H1 (cell line): ENCODE measurements around the gene EEF1G. TPM values are rescaled to one million over a fixed set of nuclear protein-coding genes. Genes with fewer than 3 reads are reported as not detected.

Experiments used
- CTCF ChIA-PET: fragments of 300-600 bp; sonication (Branson Sonifier 250); formaldehyde crosslinking; loops from one replicate; lab custom pipeline; 2021; ENCODE audit not compliant: partially characterized antibody; lab: Charles Lee
- POLR2A ChIA-PET: fragments of 300-600 bp; sonication (Branson Sonifier 250); formaldehyde crosslinking; loops from one replicate; lab custom pipeline; 2021; ENCODE audit warnings: inconsistent platforms; ENCODE audit not compliant: partially characterized antibody; lab: Charles Lee
- DNase-seq, 2 experiments: peaks; one replicate each; pipeline versions ENCODE4 v3.0.0 to v3.0.0-alpha.2; 2010 to 2022; ENCODE audit warnings: low spot score in 2 of 2, low read depth in 1 of 2, mixed read lengths in 1 of 2
- FAIRE-seq: peaks from 2 replicates; lab custom pipeline; 2011; peaks lifted over from hg19 to GRCh38; lab: Jason Lieb, UNC
- H2AFZ ChIP-seq: 2 replicates; pipeline ENCODE4 v1.8.1; 2012; ENCODE audit warnings: low read length, inconsistent platforms
- H2AK5ac ChIP-seq: 2 replicates; pipeline ENCODE4 v1.6.1; 2013; ENCODE audit warnings: low read depth, low read length
- H2BK120ac ChIP-seq: replicated peaks from 2 replicates; pipeline ENCODE3; 2013; ENCODE audit warnings: low read depth, low read length, inconsistent platforms
- H2BK12ac ChIP-seq: 2 replicates; pipeline ENCODE4 v1.6.1; 2013; ENCODE audit warnings: low read depth, low read length
- H2BK15ac ChIP-seq: 2 replicates; pipeline ENCODE4 v1.6.1; 2013; ENCODE audit warnings: low read length
- H2BK20ac ChIP-seq: 2 replicates; pipeline ENCODE4 v1.6.1; 2013; ENCODE audit warnings: low read length
- H2BK5ac ChIP-seq: 2 replicates; pipeline ENCODE4 v1.6.1; 2013; ENCODE audit warnings: low read depth, low read length
- H3K14ac ChIP-seq: 2 replicates; pipeline ENCODE4 v1.6.1; 2013; ENCODE audit warnings: inconsistent platforms; ENCODE audit not compliant: insufficient read length
- H3K18ac ChIP-seq: 2 replicates; pipeline ENCODE4 v1.6.1; 2013; ENCODE audit warnings: low read length; ENCODE audit errors: extremely low read depth
- H3K23ac ChIP-seq: 2 replicates; pipeline ENCODE4 v1.6.1; 2013; ENCODE audit warnings: inconsistent platforms; ENCODE audit not compliant: insufficient read length
- H3K23me2 ChIP-seq: 2 replicates; pipeline ENCODE4 v1.6.1; 2013; ENCODE audit warnings: low read depth, low read length
- H3K27ac ChIP-seq: 2 replicates; pipeline ENCODE4 v1.6.1; 2011; ENCODE audit warnings: low read depth, low read length, inconsistent platforms
- H3K27me3 ChIP-seq, 4 experiments: replicated peaks in 1 of 4; 1 replicate in 1 of 4; 2 replicates in 3 of 4; pipeline versions ENCODE4 v1.6.1 to v1.8.1; 2011 to 2013; ENCODE audit warnings: low read length in 3 of 4, mild to moderate bottlenecking in 3 of 4, inconsistent platforms in 2 of 4, mixed read lengths in 2 of 4, moderate library complexity in 1 of 4; ENCODE audit not compliant: control insufficient read depth in 3 of 4, insufficient read depth in 3 of 4; ENCODE audit errors: extremely low read depth in 1 of 4
- H3K36me3 ChIP-seq, 4 experiments: 2 replicates each; pipeline versions ENCODE4 v1.6.1 to v1.8.1; 2011 to 2013; ENCODE audit warnings: mild to moderate bottlenecking in 4 of 4, low read length in 3 of 4, moderate library complexity in 2 of 4, control low read depth in 1 of 4, inconsistent platforms in 1 of 4; ENCODE audit not compliant: insufficient read depth in 4 of 4, control insufficient read depth in 2 of 4
- H3K4ac ChIP-seq: replicated peaks from 2 replicates; pipeline ENCODE3; 2013; ENCODE audit warnings: low read length, low read depth, mixed read lengths, inconsistent platforms; ENCODE audit not compliant: insufficient read length
- H3K4me1 ChIP-seq, 4 experiments: replicated peaks in 1 of 4; 1 replicate in 1 of 4; 2 replicates in 3 of 4; pipeline versions ENCODE4 v1.6.1 to v1.8.1; 2011 to 2013; ENCODE audit warnings: low read length in 3 of 4, inconsistent platforms in 2 of 4, mixed read lengths in 1 of 4; ENCODE audit not compliant: insufficient read depth in 4 of 4, control insufficient read depth in 3 of 4
- H3K4me2 ChIP-seq, 2 experiments: 2 replicates each; pipeline versions ENCODE4 v1.6.1 to v1.8.1; 2011 to 2013; ENCODE audit warnings: low read depth in 2 of 2, low read length in 2 of 2, control low read depth in 1 of 2, inconsistent platforms in 1 of 2, mild to moderate bottlenecking in 1 of 2; ENCODE audit not compliant: insufficient read depth in 1 of 2
- H3K4me3 ChIP-seq, 4 experiments: fragments of 200-600, 300-600 bp in 1 of 4; sonication (generic), shearing (Covaris generic), sonication (Bioruptor Twin) in 1 of 4; 2 replicates each; pipeline versions ENCODE4 v1.5.1 to v1.8.1; 2011 to 2016; ENCODE audit warnings: low read length in 4 of 4, low read depth in 3 of 4, control low read depth in 2 of 4, inconsistent platforms in 2 of 4, mild to moderate bottlenecking in 2 of 4, mixed read lengths in 1 of 4, moderate library complexity in 1 of 4; ENCODE audit not compliant: insufficient read depth in 2 of 4; ENCODE audit errors: extremely low read depth in 1 of 4
- H3K56ac ChIP-seq: replicated peaks from 2 replicates; pipeline ENCODE3; 2013; ENCODE audit warnings: low read depth, mild to moderate bottlenecking, mixed read lengths, low read length, inconsistent platforms; ENCODE audit not compliant: insufficient read length
- H3K79me1 ChIP-seq: 2 replicates; pipeline ENCODE4 v1.6.1; 2013; ENCODE audit warnings: low read depth, low read length, control low read depth
- H3K79me2 ChIP-seq, 2 experiments: 2 replicates each; pipeline versions ENCODE4 v1.6.1 to v1.8.1; 2012 to 2013; ENCODE audit warnings: low read length in 2 of 2, mild to moderate bottlenecking in 2 of 2, inconsistent platforms in 1 of 2; ENCODE audit not compliant: insufficient read depth in 2 of 2, control insufficient read depth in 1 of 2
- H3K9ac ChIP-seq, 4 experiments: replicated peaks in 1 of 4; 1 replicate in 1 of 4; 2 replicates in 3 of 4; pipeline versions ENCODE4 v1.6.1 to v1.8.1; 2011 to 2013; ENCODE audit warnings: low read depth in 3 of 4, low read length in 3 of 4, control low read depth in 2 of 4, mild to moderate bottlenecking in 2 of 4, moderate library complexity in 2 of 4, inconsistent platforms in 1 of 4; ENCODE audit errors: extremely low read depth in 1 of 4
- H3K9me3 ChIP-seq, 2 experiments: 2 replicates each; pipeline versions ENCODE4 v1.6.1 to v1.8.1; 2012 to 2013; ENCODE audit warnings: mild to moderate bottlenecking in 2 of 2, moderate library complexity in 2 of 2, control low read depth in 1 of 2, inconsistent platforms in 1 of 2, low read depth in 1 of 2, low read length in 1 of 2, mixed read lengths in 1 of 2; ENCODE audit not compliant: insufficient read depth in 2 of 2
- H4K20me1 ChIP-seq, 2 experiments: replicated peaks in 1 of 2; 2 replicates each; pipeline versions ENCODE3 to v1.8.1; 2011 to 2013; ENCODE audit warnings: inconsistent platforms in 2 of 2, low read length in 2 of 2, mild to moderate bottlenecking in 1 of 2; ENCODE audit not compliant: insufficient read depth in 2 of 2, control insufficient read depth in 1 of 2
- H4K5ac ChIP-seq: 2 replicates; pipeline ENCODE4 v1.6.1; 2013; ENCODE audit warnings: low read length, low read depth, mixed read lengths, inconsistent platforms; ENCODE audit not compliant: insufficient read length
- H4K8ac ChIP-seq: 2 replicates; pipeline ENCODE4 v1.8.0; 2013; ENCODE audit warnings: mild to moderate bottlenecking, moderate library complexity, low read length, inconsistent platforms; ENCODE audit not compliant: insufficient read depth; ENCODE audit errors: extremely low read depth
- H4K91ac ChIP-seq: replicated peaks from 2 replicates; pipeline ENCODE3; 2013; ENCODE audit warnings: low read length, mixed read lengths, inconsistent platforms; ENCODE audit not compliant: insufficient read length
- CEBPB ChIP-seq: IDR thresholded peaks from 2 replicates; pipeline ENCODE4 v1.6.1; 2012; ENCODE audit warnings: low read depth, low read length
- CHD2 ChIP-seq: IDR thresholded peaks from 2 replicates; pipeline ENCODE4 v1.6.1; 2012; ENCODE audit warnings: low read length, improper control_type of control experiment
- EGR1 ChIP-seq: IDR thresholded peaks from 2 replicates; pipeline ENCODE4 v1.6.1; 2011; ENCODE audit warnings: low read depth, low read length, borderline replicate concordance
- KDM5A ChIP-seq: fragments of 200-600 bp; IDR thresholded peaks from 2 replicates; pipeline ENCODE4 v1.7.1; 2012; ENCODE audit warnings: mild to moderate bottlenecking, low read length, inconsistent platforms, mixed read lengths
- NRF1 ChIP-seq: IDR thresholded peaks from 2 replicates; pipeline ENCODE4 v1.6.1; 2011; ENCODE audit warnings: mild to moderate bottlenecking, low read depth, low read length, improper control_type of control experiment
- RFX5 ChIP-seq: IDR thresholded peaks from 2 replicates; pipeline ENCODE4 v1.6.1; 2011; ENCODE audit warnings: low read depth, low read length, improper control_type of control experiment, borderline replicate concordance
- SAP30 ChIP-seq: fragments of 300-600 bp; sonication (generic); IDR thresholded peaks from 2 replicates; pipeline ENCODE4 v1.7.1; 2012; ENCODE audit warnings: low read length, moderate library complexity, mild to moderate bottlenecking, inconsistent platforms; ENCODE audit not compliant: insufficient read depth, insufficient replicate concordance
- SP2 ChIP-seq: IDR thresholded peaks from 2 replicates; pipeline ENCODE4 v1.6.1; 2012; ENCODE audit warnings: mild to moderate bottlenecking, low read length, inconsistent platforms
- SRF ChIP-seq: IDR thresholded peaks from 2 replicates; pipeline ENCODE4 v1.6.1; 2011; ENCODE audit warnings: mild to moderate bottlenecking, low read depth, low read length, moderate library complexity
- WGBS, 2 experiments: shearing (Covaris generic) in 1 of 2; methylation state at CpG; one replicate each; pipeline versions ENCODE4 v1.1.6 to v1.1.7; 2013 to 2015; ENCODE audit warnings: low lambda C conversion rate in 2 of 2, mixed read lengths in 2 of 2, inconsistent platforms in 1 of 2, low coverage in 1 of 2, missing lambda C conversion rate in 1 of 2; ENCODE audit not compliant: insufficient replicate concordance in 2 of 2, insufficient coverage in 1 of 2, insufficient read length in 1 of 2; ENCODE audit errors: extremely low coverage in 1 of 2, missing lambda C conversion rate in 1 of 2; 5-methylcytosine and 5-hydroxymethylcytosine counted together
- polyA plus RNA-seq, 7 experiments: library from polyadenylated mRNA; depleted of rRNA in 3 of 7; stranded (reverse) in 5 of 7; unstranded in 2 of 7; fragments of >200 nt in 5 of 7; fragments of 200-250 nt in 2 of 7; gene quantifications; 1 replicate in 5 of 7; 2 replicates in 1 of 7; 4 replicates in 1 of 7; pipeline versions ENCODE4 v1.2.1 to v1.2.3, GENCODE V29; 2011 to 2013; ENCODE audit warnings: missing spikeins in 2 of 7, mixed read lengths in 2 of 7
- total RNA-seq: library from RNA; stranded (reverse); fragmentation: NEBNext Ultra II Directional; extraction: Animal tissue kit (Norgen Biotek cat#: 25700); gene quantifications from 2 replicates; pipeline ENCODE4 v1.2.1, GENCODE V29; 2021

Gene EEF1G
- total and polyA plus RNA-seq, 2 of the 8 experiments (the other 6 are each of a cell fraction or from before 2014, with no cell fraction given), result 1,627 to 1,996 TPM

- H3K14ac ChIP-seq, result no peak overlapping the region
- no peak overlapping the region for H3K23ac ChIP-seq
- 0 out of 2 replicates have a peak overlapping the region, but pooled peaks have one; percentile 68 for H2BK5ac ChIP-seq
- no peak overlapping the region for H2BK12ac ChIP-seq
- no peak overlapping the region for H2AK5ac ChIP-seq
- H2BK120ac ChIP-seq, result no peak overlapping the region
- H2AFZ ChIP-seq, result no peak overlapping the region
- peak overlapping the region in 2 of 4 experiments; percentile 20 to 55; a peak in 2 of 7 replicates for H3K9ac ChIP-seq
- H4K5ac ChIP-seq, result no peak overlapping the region
- peaks cover 17% of the 10 kb centered on the region; the same call in 1 of the 2 replicates for H3K23me2 ChIP-seq
- H4K8ac ChIP-seq, result peak overlapping the region; percentile 86
- H4K20me1 ChIP-seq, result peaks cover under 1 to 6% of the 10 kb centered on the region in 2 experiments
- peak overlapping the region; percentile 72 to 83 for H3K4me2 ChIP-seq
- CTCF ChIA-PET, result interaction anchor here (1.0 to 10.2 kb wide), 4 partner anchors 8 to 42 kb away, joined by 3 to 97 read pairs (median 10); partner anchors contain the start of genes EML3 and TUT1
- H3K4me1 ChIP-seq, result peaks cover 10 to 35% (median 17%) of the 10 kb centered on the region in 4 experiments
- no peak overlapping the region for H2BK20ac ChIP-seq
- H3K56ac ChIP-seq, result no peak overlapping the region
- H3K18ac ChIP-seq, result peak overlapping the region; percentile 84
- POLR2A ChIA-PET, result interaction anchor here (0.8 to 15.8 kb wide), 9 partner anchors 7 to 238 kb away, joined by 3 to 235 read pairs (median 16); partner anchors contain the start of genes B3GAT3, C11orf98, CSKMT and EEF1G
- FAIRE-seq, result no peak
- peak overlapping the region; percentile 88; the same call in 1 of the 2 replicates for H2BK15ac ChIP-seq
- H3K4ac ChIP-seq, result no peak overlapping the region
- no peaks in the 10 kb centered on the region; the same call in 1 of the 2 replicates for H3K79me1 ChIP-seq
- 36% methylated on average over 11 of the region's 13 CpGs; no CpG with 5 or more reads in 1 of the 2 experiments for WGBS, 2 experiments
- no peak overlapping the region for H3K27ac ChIP-seq
- peaks cover 0 to 13% (median 11%) of the 10 kb centered on the region in 4 experiments; a peak in 6 of 7 replicates for H3K27me3 ChIP-seq
- no peaks in the 10 kb centered on the region for H3K9me3 ChIP-seq
- H3K79me2 ChIP-seq, result peaks cover 0 to 25% of the 10 kb centered on the region in 2 experiments; a peak in 2 of 4 replicates
- peak overlapping the region; percentile 74 to 86 (median 84) for H3K4me3 ChIP-seq
- H3K36me3 ChIP-seq, result peaks cover 5 to 8% (median 5%) of the 10 kb centered on the region in 4 experiments
- H4K91ac ChIP-seq, result no peak overlapping the region
- peak in 1 of 2 experiments; percentile 59 for DNase-seq
- TF ChIP-seq CHD2 (no peak), SRF (no peak), RFX5 (no peak), EGR1 (no peak), NRF1 (no peak), SP2 (no peak), KDM5A (no peak), CEBPB (no peak), SAP30 (no peak)
These were observed 29.3 kb upstream of the EEF1G start for GRCh38 chr11:62603072-62603408.
